Activated CD8-positive, alpha-beta memory T cell treated with anti-CD3 and anti-CD28 coated beads for 36 hours (primary cell): ENCODE data around the gene PHKB. TPM values are rescaled to one million over a fixed set of nuclear protein-coding genes. Genes with fewer than 3 reads are reported as not detected.
"Not testable (repeated sequence)": the region's sequence is repeated elsewhere in the genome, so short reads cannot be mapped to it uniquely, and the experiment has no call there.

ENCODE experiments used
- CTCF ChIA-PET: fragments of 350-600 bp; sonication (Branson Sonifier 250); formaldehyde crosslinking; loops from one replicate; lab custom pipeline; 2021; ENCODE audit warnings: antibody characterized with exemption; lab: Charles Lee
- POLR2A ChIA-PET: fragments of 350-600 bp; sonication (Branson Sonifier 250); formaldehyde crosslinking; loops from one replicate; lab custom pipeline; 2021; ENCODE audit warnings: antibody characterized with exemption; lab: Charles Lee
- total RNA-seq, 2 experiments: library from RNA; stranded (reverse); gene quantifications; one replicate each; pipeline ENCODE4 v1.2.3, GENCODE V29; 2021

Gene PHKB
- total RNA-seq, 2 experiments from 2014 or later = 21.5 to 26.5 TPM

GRCh38 chr16:47640661-47641060 lies 179.5 kb downstream of the PHKB start:
- POLR2A ChIA-PET = no interaction called here

DNA sequence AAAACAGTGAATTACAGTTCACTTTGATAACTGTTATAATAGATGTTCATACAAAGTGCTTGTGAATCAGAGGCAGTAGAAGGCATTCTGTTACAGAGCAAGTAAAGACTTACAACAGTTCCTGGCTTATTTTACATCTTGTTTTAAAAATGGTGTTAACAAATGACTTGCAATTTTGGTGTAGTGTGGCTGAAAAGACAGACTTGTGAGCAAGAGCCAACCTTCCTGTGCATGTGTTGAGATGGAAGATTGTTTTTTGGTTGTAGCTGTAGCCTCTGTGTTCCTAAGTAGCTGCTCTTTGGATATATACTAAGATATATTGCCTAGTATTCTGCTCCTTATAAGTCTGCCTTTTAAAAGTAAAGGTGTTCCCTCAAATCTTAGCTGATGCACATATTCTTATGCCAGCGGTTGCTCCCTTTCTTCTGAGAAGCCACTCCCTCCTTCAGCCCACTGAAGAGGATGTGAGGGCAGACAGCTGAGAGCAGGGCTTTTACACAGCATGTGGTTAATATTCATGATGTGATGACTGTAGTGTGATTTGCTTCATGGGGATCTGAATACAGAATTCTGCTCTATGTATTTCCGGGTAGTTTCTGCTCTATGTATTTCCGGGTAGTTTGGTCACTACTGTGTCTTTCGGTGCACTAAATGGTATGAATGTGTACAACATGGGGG lies 182.3 kb downstream of the PHKB start:
- ChIA-PET POLR2A (no interaction called here), CTCF (no interaction called here)

More at GRCh38 chr16:47640661-47641060, 179.5 kb downstream of the PHKB start:
- CTCF ChIA-PET = no interaction called here

- ChIA-PET CTCF (no interaction called here), POLR2A (no interaction called here)
These were observed 183.0 kb downstream of the PHKB start for GRCh38 chr16:47644166-47644565.

- CTCF ChIA-PET = no interaction called here
These were observed 183.5 kb downstream of the PHKB start for GRCh38 chr16:47644661-47645060.

GRCh38 chr16:47646914-47647313 lies 185.8 kb downstream of the PHKB start:
- ChIA-PET POLR2A (no interaction called here), CTCF (no interaction called here)

More at GRCh38 chr16:47644661-47645060, 183.5 kb downstream of the PHKB start:
- POLR2A ChIA-PET = no interaction called here

DNA sequence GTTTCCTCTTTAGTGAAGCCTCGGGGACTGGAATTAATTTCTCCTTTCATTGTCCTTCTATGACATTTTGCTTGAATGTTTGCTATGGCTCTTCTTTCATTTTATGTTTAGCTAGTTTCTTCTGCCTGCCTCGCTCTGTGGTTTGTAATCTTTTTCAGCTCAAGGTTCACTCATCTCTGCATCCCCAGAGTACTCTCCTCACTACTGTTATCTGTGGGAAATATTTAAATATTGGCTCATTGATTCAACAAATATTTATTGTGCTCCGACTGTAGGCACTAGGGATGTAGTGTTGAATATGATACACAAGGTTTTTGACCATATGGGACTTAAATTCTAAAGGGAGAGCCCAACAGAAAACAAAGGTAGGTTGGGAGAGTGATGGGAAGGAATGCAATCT lies 195.9 kb downstream of the PHKB start:
- POLR2A ChIA-PET = no interaction called here

DNA sequence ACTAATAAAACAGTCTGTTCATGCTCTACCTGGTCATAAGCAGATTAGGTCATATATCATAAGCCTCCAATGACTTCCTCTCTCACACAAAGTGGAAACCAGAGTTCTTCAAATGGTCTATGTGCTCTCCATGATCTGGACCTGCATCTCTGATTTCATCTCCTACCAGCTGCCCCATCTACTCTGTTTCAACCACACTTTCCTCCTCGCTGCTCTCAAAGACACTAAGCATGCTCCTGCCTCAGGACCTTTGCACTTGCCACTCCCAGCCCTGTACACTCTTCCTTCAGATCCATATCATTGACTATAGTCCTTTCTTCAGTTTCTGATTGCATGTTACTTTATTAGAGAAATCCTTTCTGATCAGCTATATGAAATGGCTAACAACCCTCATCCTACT lies 196.8 kb downstream of the PHKB start:
- POLR2A ChIA-PET = no interaction called here
- CTCF ChIA-PET = no interaction called here

More for the DNA sequence above, 195.9 kb downstream of the PHKB start:
- CTCF ChIA-PET = no interaction called here

DNA sequence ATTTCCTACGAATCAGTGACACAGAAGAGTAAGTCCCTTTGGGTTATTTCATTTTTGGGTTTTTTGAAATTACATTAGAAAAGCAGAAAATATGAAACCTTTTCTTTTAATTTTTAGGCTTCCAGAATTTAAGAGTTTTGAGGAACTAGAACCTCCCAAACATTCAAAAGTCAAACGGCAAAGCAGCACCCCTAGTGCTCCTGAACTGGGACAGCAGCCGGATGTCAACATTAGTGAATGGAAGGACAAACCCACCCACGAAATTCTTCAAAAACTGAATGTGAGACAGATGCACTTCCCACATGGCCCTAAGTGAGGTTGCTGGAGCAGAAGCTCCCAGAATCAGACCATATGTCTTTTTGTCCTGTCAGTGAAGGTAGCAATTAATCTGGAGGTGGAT lies 199.4 kb downstream of the PHKB start:
- CTCF ChIA-PET = no interaction called here
- POLR2A ChIA-PET = no interaction called here

DNA sequence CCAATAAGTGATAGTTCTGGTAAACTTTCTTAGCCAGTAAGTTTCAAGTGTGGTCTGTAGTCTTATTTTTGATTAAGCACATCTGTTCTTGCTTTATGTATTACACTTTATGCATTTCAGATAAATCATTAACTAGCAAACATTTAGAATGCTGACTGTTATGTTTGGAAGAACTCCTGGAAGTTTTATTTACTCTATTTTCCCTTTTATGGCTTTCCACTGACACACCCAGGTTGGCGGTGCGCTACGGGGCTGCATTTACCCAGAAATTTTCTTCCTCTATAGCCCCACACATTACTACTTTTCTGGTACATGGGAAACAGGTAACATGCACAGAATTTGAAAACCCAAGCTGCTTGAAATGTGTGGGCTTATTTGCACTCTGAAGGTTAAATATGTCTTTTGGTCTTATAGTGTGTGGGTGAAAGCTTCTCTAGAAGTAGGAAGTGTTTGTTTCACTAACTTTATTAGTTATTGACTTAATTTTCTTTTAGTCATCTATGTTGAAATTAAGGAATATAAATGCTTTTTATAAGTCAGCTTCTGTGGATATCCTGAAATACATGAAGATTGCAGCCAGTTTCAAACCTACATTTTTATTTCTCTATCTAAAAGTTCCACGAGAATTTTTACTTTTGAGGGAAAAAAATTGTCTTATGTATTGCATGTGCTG lies 203.7 kb downstream of the PHKB start:
- POLR2A ChIA-PET = no interaction called here

GRCh38 chr16:47666434-47666833 lies 205.3 kb downstream of the PHKB start:
- CTCF ChIA-PET = no interaction called here
- POLR2A ChIA-PET = no interaction called here

More for the DNA sequence above, 203.7 kb downstream of the PHKB start:
- CTCF ChIA-PET = no interaction called here

DNA sequence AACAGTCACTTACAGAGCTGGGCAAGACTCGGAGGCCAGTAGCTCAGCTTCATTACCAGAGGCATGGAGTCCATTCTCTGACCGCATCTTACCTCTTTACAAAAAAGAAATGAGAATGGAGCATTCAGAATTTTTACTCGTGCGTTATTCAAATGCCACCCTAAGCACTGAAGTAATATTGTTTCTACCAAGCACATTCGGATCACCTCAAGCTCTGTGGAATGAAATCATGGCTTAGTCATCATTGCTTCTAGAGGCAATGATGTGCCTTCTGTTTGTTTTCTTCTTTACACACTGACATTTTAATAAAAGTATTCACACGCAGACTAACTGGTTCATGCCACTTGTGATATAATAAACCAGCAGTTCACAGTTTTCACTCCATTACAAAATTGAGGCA lies 206.8 kb downstream of the PHKB start:
- POLR2A ChIA-PET = no interaction called here
- CTCF ChIA-PET = no interaction called here

- POLR2A ChIA-PET = no interaction called here
- CTCF ChIA-PET = no interaction called here
These were observed 211.3 kb downstream of the PHKB start for GRCh38 chr16:47672475-47672874.

DNA sequence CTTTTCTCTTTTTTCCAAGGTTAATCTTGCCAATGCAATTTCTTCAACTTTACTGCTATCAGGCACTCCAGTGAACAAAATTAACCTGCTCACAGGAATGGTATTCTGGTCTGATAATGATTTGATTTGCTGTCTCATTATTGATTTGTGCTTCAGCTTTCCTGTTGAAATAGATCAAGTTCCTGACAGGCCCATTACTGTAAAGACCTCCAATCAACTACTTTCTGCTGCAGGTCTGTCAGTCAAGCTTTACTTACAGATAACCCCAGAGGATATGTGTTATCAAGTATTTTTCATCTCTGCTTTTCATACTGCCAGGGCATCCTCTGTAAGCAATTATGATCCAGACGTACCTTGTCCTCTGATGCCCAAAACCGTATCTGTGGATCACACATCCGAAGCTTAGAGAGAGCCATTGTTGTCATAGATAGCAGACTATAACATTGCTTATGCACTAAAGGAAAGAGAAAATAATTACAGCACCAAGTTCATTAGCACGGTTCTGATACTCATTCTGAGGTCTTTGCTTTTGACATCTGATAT lies 215.6 kb downstream of the PHKB start:
- POLR2A ChIA-PET = no interaction called here
- CTCF ChIA-PET = interaction anchor here (0.6 kb wide), 1 partner anchor 606 kb away, joined by 3 read pairs; no protein-coding TSS in a partner anchor

GRCh38 chr16:47681571-47681970 lies 220.4 kb downstream of the PHKB start:
- CTCF ChIA-PET, POLR2A ChIA-PET: not testable (repeated sequence)

DNA sequence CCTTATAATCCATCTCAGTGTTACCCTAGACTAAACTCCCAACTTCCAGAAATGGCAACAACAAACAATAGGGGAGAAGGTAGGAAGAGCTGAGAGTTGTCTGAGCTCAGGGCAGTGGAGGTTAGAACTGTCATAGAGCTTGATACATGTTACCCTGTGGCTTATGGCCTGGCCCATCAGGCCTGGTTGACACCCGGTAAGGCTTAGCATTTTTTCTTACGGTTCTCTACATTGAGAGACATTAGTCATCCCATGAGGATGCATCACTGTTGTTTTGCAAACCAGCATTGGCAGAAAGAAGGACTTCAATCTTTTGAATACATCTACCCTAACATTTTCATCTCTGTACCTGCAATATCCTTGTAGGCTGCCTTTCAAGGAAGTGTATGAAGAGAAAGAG lies 226.6 kb downstream of the PHKB start:
- ChIA-PET POLR2A (no interaction called here), CTCF (no interaction called here)

DNA sequence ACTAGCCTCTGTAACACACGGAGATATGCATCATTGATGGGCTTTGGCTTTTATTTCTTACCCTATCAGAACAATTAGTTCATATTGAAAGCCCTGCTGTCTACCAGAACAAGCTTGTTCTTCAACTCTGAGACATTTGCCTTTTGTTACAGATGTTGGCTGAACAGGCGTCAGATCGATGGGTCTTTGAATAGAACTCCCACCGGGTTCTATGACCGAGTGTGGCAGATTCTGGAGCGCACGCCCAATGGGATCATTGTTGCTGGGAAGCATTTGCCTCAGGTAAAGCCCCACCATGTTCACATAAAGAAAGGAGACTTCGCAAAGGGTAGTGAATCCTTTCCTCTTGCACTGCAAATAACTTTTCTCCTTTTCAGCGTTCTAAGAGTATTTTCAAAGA lies 232.1 kb downstream of the PHKB start:
- ChIA-PET CTCF (no interaction called here), POLR2A (no interaction called here)

GRCh38 chr16:47694543-47694942 lies 233.4 kb downstream of the PHKB start:
- POLR2A ChIA-PET = no interaction called here
- CTCF ChIA-PET = no interaction called here

GRCh38 chr16:47695756-47696155 lies 234.6 kb downstream of the PHKB start:
- ChIA-PET POLR2A (no interaction called here), CTCF (no interaction called here)

- ChIA-PET CTCF (interaction anchor here (0.6 kb wide), 1 partner anchor 248 kb away, joined by 3 read pairs; no protein-coding TSS in a partner anchor), POLR2A (interaction anchor here (0.5 kb wide), 1 partner anchor 274 kb away, joined by 4 read pairs; no protein-coding TSS in a partner anchor)
These were observed 236.7 kb downstream of the PHKB start for GRCh38 chr16:47697826-47698225.

- CTCF ChIA-PET = interaction anchor here (0.6 kb wide), 1 partner anchor 31 kb away, joined by 3 read pairs; no protein-coding TSS in a partner anchor
- POLR2A ChIA-PET = no interaction called here
These were observed 238.0 kb downstream of the PHKB start for GRCh38 chr16:47699106-47699505.
